A549 (cell line): ENCODE measurements around the gene MEF2D. TPM values are rescaled to one million over a fixed set of nuclear protein-coding genes. Genes with fewer than 3 reads are reported as not detected.

Experiments
- ATAC-seq, 2 experiments: fragments of 200-7000 bp in 1 of 2; fragments of >200 bp in 1 of 2; cut with Nextera tagmentation in 1 of 2; cut with Tn5 transposase in 1 of 2; 3 replicates each; pipeline versions ENCODE4 v1.8.0 to v1.9.1; 2018 to 2020; ENCODE audit warnings: mild to moderate bottlenecking in 1 of 2, moderate library complexity in 1 of 2
- CTCF ChIA-PET: fragments of 300-600 bp; sonication (Branson Sonifier 250); formaldehyde crosslinking; extraction: SDS; loops from one replicate; lab custom pipeline; 2021; ENCODE audit warnings: antibody characterized with exemption, inconsistent platforms; lab: Yijun Ruan, JAX
- POLR2A ChIA-PET: fragments of 350-600 bp; formaldehyde crosslinking; extraction: SDS; loops from one replicate; lab custom pipeline; 2021; ENCODE audit warnings: antibody characterized with exemption, inconsistent platforms; lab: Yijun Ruan, JAX
- DNase-seq, 2 experiments: peaks; one replicate each; pipeline versions ENCODE4 v3.0.0 to v3.0.0-alpha.2; 2011 to 2016; ENCODE audit warnings: low read depth in 1 of 2, low spot score in 1 of 2
- FAIRE-seq: peaks from 2 replicates; lab custom pipeline; 2011; peaks lifted over from hg19 to GRCh38; lab: Jason Lieb, UNC
- H3K27ac ChIP-seq, 2 experiments: fragments of >200 bp; sonication (Bioruptor Twin); formaldehyde crosslinking; 3 replicates each; pipeline ENCODE4 v1.5.1; 2016 to 2017
- H3K4me1 ChIP-seq: fragments of >200 bp; sonication (Bioruptor Twin); formaldehyde crosslinking; 3 replicates; pipeline ENCODE4 v1.6.1; 2016
- H3K4me2 ChIP-seq: fragments of >200 bp; sonication (Bioruptor Twin); formaldehyde crosslinking; 3 replicates; pipeline ENCODE4 v1.6.1; 2016
- H3K4me3 ChIP-seq: fragments of >200 bp; sonication (Bioruptor Twin); formaldehyde crosslinking; 3 replicates; pipeline ENCODE4 v1.5.1; 2016
- H3K9me3 ChIP-seq: fragments of >200 bp; sonication (Bioruptor Twin); formaldehyde crosslinking; 3 replicates; pipeline ENCODE4 v1.6.1; 2016
- CBX8 ChIP-seq: fragments of 200-600 bp; sonication (generic); IDR thresholded peaks from 2 replicates; pipeline ENCODE4 v1.6.1; 2016
- CEBPB ChIP-seq, 2 experiments: fragments of >200 bp in 1 of 2; sonication (Bioruptor Twin) in 1 of 2; formaldehyde crosslinking in 1 of 2; IDR thresholded peaks; 2 replicates each; pipeline ENCODE4 v1.6.1; 2012 to 2016
- EHF ChIP-seq: fragments of 250-450 bp; sonication (Bioruptor Pico); IDR thresholded peaks from 2 replicates; pipeline ENCODE4 v1.5.0; 2020; ENCODE audit warnings: mild to moderate bottlenecking
- EHMT2 ChIP-seq: fragments of 200-600 bp; sonication (generic); IDR thresholded peaks from 2 replicates; pipeline ENCODE4 v1.6.1; 2016; ENCODE audit warnings: antibody characterized with exemption, low read depth, mild to moderate bottlenecking, moderate library complexity
- HDAC2 ChIP-seq: fragments of 200-600 bp; sonication (generic); IDR thresholded peaks from 2 replicates; pipeline ENCODE4 v1.6.1; 2016
- HEYL ChIP-seq: fragments of 250-450 bp; sonication (Bioruptor Pico); IDR thresholded peaks from 2 replicates; pipeline ENCODE4 v1.8.0; 2021; ENCODE audit warnings: mild to moderate bottlenecking, moderate library complexity
- JUN ChIP-seq, 2 experiments: fragments of >200 bp; sonication (Bioruptor Twin); formaldehyde crosslinking; IDR thresholded peaks; 2 replicates in 1 of 2; 3 replicates in 1 of 2; pipeline ENCODE4 v1.6.1; 2016 to 2017
- JUNB ChIP-seq: fragments of >200 bp; sonication (Bioruptor Twin); formaldehyde crosslinking; IDR thresholded peaks from 2 replicates; pipeline ENCODE4 v1.6.1; 2016
- MAZ ChIP-seq: fragments of 150-350 bp; IDR thresholded peaks from 2 replicates; pipeline ENCODE4 v1.6.1; 2014; ENCODE audit warnings: antibody characterized with exemption, low read depth, low read length, borderline replicate concordance
- MYC ChIP-seq: IDR thresholded peaks from 2 replicates; pipeline ENCODE4 v1.6.1; 2012; ENCODE audit warnings: mild to moderate bottlenecking, inconsistent platforms, low read length, improper control_type of control experiment, borderline replicate concordance
- PHF8 ChIP-seq: fragments of 200-600 bp; sonication (generic); IDR thresholded peaks from 2 replicates; pipeline ENCODE4 v1.6.1; 2016; ENCODE audit warnings: low read depth, mild to moderate bottlenecking, antibody characterized with exemption, moderate library complexity, borderline replicate concordance
- POLR2A ChIP-seq: IDR thresholded peaks from 2 replicates; pipeline ENCODE4 v1.6.1; 2012; ENCODE audit warnings: mild to moderate bottlenecking, low read length
- POLR2AphosphoS2 ChIP-seq: conservative IDR thresholded peaks from 2 replicates; pipeline ENCODE4 v1.6.1; 2012; ENCODE audit warnings: low read length, improper control_type of control experiment, inconsistent platforms
- RARB ChIP-seq: fragments of 250-450 bp; sonication (Bioruptor Pico); IDR thresholded peaks from 2 replicates; pipeline ENCODE4 v1.8.0; 2021; ENCODE audit warnings: mild to moderate bottlenecking, moderate library complexity
- TFCP2L1 ChIP-seq: fragments of 250-450 bp; sonication (Bioruptor Pico); IDR thresholded peaks from 2 replicates; pipeline ENCODE4 v1.5.0; 2021; ENCODE audit warnings: mild to moderate bottlenecking
- ZFP36 ChIP-seq: fragments of 450-650 bp; IDR thresholded peaks from 2 replicates; pipeline ENCODE4 v1.6.1; 2014; ENCODE audit warnings: borderline replicate concordance; ENCODE audit not compliant: partially characterized antibody
- WGBS: methylation state at CpG from one replicate; pipeline ENCODE4 v1.1.6; 2017; ENCODE audit errors: missing lambda C conversion rate; 5-methylcytosine and 5-hydroxymethylcytosine counted together
- polyA plus RNA-seq, 4 experiments: library from polyadenylated mRNA; depleted of rRNA in 3 of 4; stranded (reverse); fragments of >200 nt; fragmentation: RNase III in 1 of 4; extraction: RNeasy Plus Mini Kit Qiagen cat#74134 plus additional on column Dnase treatment in 1 of 4; gene quantifications; 2 replicates in 3 of 4; 3 replicates in 1 of 4; pipeline ENCODE4 v1.2.3, GENCODE V29; 2011 to 2017
- TF ChIP-seq, protein P1 (sequence below): fragments of 450-650 bp; IDR thresholded peaks from 2 replicates; pipeline ENCODE4 v1.6.1; 2014; ENCODE audit warnings: antibody characterized with exemption
- TF ChIP-seq, protein P2 (sequence below): fragments of >200 bp; sonication (Bioruptor Twin); formaldehyde crosslinking; IDR thresholded peaks from 3 replicates; pipeline ENCODE4 v1.6.1; 2016
- TF ChIP-seq, protein P3 (sequence below): fragments of 150-350 bp; IDR thresholded peaks from 2 replicates; pipeline ENCODE4 v1.6.1; 2014; ENCODE audit warnings: low read depth, mild to moderate bottlenecking, low read length
- TF ChIP-seq, protein P4 (sequence below): IDR thresholded peaks from 2 replicates; pipeline ENCODE4 v1.6.1; 2012

MEF2D gene
- polyA plus RNA-seq, 2 of the 4 experiments (the other 2 are of a cell fraction), result 16.8 to 23.4 TPM

DNA sequence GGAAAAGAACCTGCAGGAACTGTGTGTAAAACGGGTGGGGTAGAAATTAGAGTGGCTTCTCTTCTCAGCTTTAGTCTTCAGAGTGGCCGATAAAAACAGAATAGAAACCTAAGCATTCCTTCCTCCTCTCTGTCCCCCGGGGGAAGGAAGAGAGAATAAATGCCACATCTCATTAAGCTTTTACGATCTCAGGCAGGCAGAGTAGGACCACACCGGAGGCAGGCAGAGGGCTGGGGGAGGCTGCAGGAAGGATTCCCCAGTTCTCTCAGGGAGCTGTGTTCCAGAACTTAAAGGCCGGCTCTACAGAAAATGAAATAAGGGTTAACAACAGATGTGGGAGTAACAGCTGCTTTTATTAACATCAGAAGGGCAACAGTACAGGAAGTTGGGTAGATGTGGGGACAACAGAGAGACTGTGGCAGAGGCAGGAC lies 24.5 kb upstream of the MEF2D start:
- no peaks in the 10 kb centered on the region for H3K4me1 ChIP-seq
- H3K9me3 ChIP-seq, result no peaks in the 10 kb centered on the region
- ATAC-seq (no peak), FAIRE-seq (no peak), DNase-seq (no peak)
- WGBS, result 74% methylated on average over 6 of the region's 6 CpGs
- no peak overlapping the region for H3K4me3 ChIP-seq
- H3K27ac ChIP-seq, result no peak overlapping the region
- TF ChIP-seq TFCP2L1 (CRISPR knock-in tag), result no peak
- TF ChIP-seq MYC, result no peak
- no peak for TF ChIP-seq PHF8
- TF ChIP-seq HEYL, result no peak
- TF ChIP-seq, protein P1, sequence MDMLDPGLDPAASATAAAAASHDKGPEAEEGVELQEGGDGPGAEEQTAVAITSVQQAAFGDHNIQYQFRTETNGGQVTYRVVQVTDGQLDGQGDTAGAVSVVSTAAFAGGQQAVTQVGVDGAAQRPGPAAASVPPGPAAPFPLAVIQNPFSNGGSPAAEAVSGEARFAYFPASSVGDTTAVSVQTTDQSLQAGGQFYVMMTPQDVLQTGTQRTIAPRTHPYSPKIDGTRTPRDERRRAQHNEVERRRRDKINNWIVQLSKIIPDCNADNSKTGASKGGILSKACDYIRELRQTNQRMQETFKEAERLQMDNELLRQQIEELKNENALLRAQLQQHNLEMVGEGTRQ, result no peak
- TF ChIP-seq EHF (CRISPR knock-in tag), result no peak
- TF ChIP-seq CEBPB (IDR thresholded peaks at IDR 0.05), result no peak
- TF ChIP-seq HDAC2, result no peak
- TF ChIP-seq JUN (IDR thresholded peaks at IDR 0.05), result no peak
- no peak for TF ChIP-seq EHMT2
- TF ChIP-seq MAZ, result no peak
- TF ChIP-seq, protein P2, sequence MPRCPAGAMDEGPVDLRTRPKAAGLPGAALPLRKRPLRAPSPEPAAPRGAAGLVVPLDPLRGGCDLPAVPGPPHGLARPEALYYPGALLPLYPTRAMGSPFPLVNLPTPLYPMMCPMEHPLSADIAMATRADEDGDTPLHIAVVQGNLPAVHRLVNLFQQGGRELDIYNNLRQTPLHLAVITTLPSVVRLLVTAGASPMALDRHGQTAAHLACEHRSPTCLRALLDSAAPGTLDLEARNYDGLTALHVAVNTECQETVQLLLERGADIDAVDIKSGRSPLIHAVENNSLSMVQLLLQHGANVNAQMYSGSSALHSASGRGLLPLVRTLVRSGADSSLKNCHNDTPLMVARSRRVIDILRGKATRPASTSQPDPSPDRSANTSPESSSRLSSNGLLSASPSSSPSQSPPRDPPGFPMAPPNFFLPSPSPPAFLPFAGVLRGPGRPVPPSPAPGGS, result no peak
- no peak for TF ChIP-seq POLR2A
- no peak for TF ChIP-seq JUNB
- TF ChIP-seq, all 56 proteins: peak for 0
- ChIA-PET POLR2A (interaction anchor here (1.1 kb wide), 1 partner anchor 24 kb away, joined by 3 read pairs; no protein-coding TSS in a partner anchor), CTCF (interaction anchor here (0.6 to 2.4 kb wide), 12 partner anchors 8 to 264 kb away, joined by 3 to 8 read pairs (median 4); partner anchors contain the start of genes HAPLN2, MEF2D and NAXE)
- H3K4me2 ChIP-seq, result no peak overlapping the region

DNA sequence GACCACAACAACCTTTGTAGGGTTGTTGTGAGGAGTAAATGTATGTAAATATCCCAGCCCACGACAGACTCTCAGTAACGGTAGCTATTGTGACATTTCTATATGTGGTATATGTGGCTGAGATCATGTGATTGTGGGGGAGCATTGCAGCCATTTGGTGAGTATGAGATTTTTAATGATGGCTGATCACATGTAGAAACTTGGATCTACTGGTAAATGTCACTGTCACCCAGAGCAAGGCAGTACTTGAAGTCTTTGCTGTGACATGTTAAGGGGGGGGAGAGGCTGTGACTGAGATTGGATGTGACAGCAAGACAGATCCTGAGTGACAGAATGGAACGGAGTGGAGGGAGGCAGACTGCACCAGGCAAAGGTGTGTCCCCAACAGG lies 23.9 kb upstream of the MEF2D start:
- Histone ChIP-seq H3K4me3 (no peak overlapping the region), H3K4me1 (no peaks in the 10 kb centered on the region), H3K9me3 (no peaks in the 10 kb centered on the region), H3K4me2 (no peak overlapping the region), H3K27ac (no peak overlapping the region)
- ATAC-seq, result no peak
- DNase-seq, result no peak
- WGBS, result 80% methylated on average over 3 of the region's 3 CpGs
- no peak for TF ChIP-seq CBX8
- TF ChIP-seq CEBPB (IDR thresholded peaks at IDR 0.05), result no peak
- no peak for TF ChIP-seq RARB (CRISPR knock-in tag)
- TF ChIP-seq, protein P3, sequence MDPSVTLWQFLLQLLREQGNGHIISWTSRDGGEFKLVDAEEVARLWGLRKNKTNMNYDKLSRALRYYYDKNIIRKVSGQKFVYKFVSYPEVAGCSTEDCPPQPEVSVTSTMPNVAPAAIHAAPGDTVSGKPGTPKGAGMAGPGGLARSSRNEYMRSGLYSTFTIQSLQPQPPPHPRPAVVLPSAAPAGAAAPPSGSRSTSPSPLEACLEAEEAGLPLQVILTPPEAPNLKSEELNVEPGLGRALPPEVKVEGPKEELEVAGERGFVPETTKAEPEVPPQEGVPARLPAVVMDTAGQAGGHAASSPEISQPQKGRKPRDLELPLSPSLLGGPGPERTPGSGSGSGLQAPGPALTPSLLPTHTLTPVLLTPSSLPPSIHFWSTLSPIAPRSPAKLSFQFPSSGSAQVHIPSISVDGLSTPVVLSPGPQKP, result no peak
- TF ChIP-seq, protein P4, sequence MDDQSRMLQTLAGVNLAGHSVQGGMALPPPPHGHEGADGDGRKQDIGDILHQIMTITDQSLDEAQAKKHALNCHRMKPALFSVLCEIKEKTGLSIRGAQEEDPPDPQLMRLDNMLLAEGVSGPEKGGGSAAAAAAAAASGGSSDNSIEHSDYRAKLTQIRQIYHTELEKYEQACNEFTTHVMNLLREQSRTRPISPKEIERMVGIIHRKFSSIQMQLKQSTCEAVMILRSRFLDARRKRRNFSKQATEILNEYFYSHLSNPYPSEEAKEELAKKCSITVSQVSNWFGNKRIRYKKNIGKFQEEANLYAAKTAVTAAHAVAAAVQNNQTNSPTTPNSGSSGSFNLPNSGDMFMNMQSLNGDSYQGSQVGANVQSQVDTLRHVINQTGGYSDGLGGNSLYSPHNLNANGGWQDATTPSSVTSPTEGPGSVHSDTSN, result no peak
- no peak for TF ChIP-seq ZFP36
- TF ChIP-seq POLR2AphosphoS2, result no peak
- POLR2A ChIA-PET, result no interaction called here
- FAIRE-seq, result no peak
- CTCF ChIA-PET, result interaction anchor here (0.6 to 2.4 kb wide), 8 partner anchors 8 to 201 kb away, joined by 3 to 8 read pairs (median 4); partner anchors contain the start of gene HAPLN2
